Vagina (tissue), 2 donors: ENCODE results near the gene SMPD3. TPM values are rescaled to one million over a fixed set of nuclear protein-coding genes. Genes with fewer than 3 reads are reported as not detected.
A peak's percentile ranks its signal among the peaks of the same experiment; 100 is the strongest.

Experiments
- DNase-seq, 2 donors: peaks; one replicate each; pipeline ENCODE4 v3.0.0-alpha.2; 2017; ENCODE audit errors: extremely low spot score in 2 of 2
- H3K27ac ChIP-seq: fragments of 200-600 bp; sonication (generic); one replicate; pipeline ENCODE4 v1.5.1; 2019
- H3K27me3 ChIP-seq: fragments of 200-600 bp; sonication (generic); one replicate; pipeline ENCODE4 v1.5.1; 2019
- H3K36me3 ChIP-seq, 2 donors: fragments of 200-600 bp; sonication (generic); one replicate each; pipeline ENCODE4 v1.5.1; 2017 to 2019
- H3K4me1 ChIP-seq: fragments of 200-600 bp; sonication (generic); one replicate; pipeline ENCODE4 v1.5.1; 2019
- H3K4me3 ChIP-seq, 2 donors: fragments of 200-600 bp; sonication (generic); 1 replicate in 1 of 2; 2 replicates in 1 of 2; pipeline ENCODE4 v1.5.1; 2016 to 2019
- H3K9me3 ChIP-seq: fragments of 200-600 bp; sonication (generic); one replicate; pipeline ENCODE4 v1.5.1; 2019
- POLR2A ChIP-seq, 2 donors: fragments of 450-650 bp; IDR thresholded peaks; one replicate each; pipeline ENCODE4 v1.6.1; 2017; ENCODE audit warnings: antibody characterized with exemption in 2 of 2, mild to moderate bottlenecking in 2 of 2, moderate library complexity in 2 of 2
- POLR2AphosphoS5 ChIP-seq, 2 donors: sonication (generic); formaldehyde crosslinking; IDR thresholded peaks; one replicate each; pipeline ENCODE4 v1.9.0; 2017; ENCODE audit warnings: antibody characterized with exemption in 2 of 2, mild to moderate bottlenecking in 2 of 2, low read depth in 1 of 2; ENCODE audit not compliant: insufficient read depth in 1 of 2
- intact Hi-C: fragments of 100-400 bp; cut with DNase I; formaldehyde crosslinking; loops from one replicate; pipeline ENCODE4 v1.15.1; 2023
- total RNA-seq: library from RNA; depleted of rRNA; stranded (reverse); fragments of >200 nt; gene quantifications from one replicate; pipeline ENCODE4 v1.2.3, GENCODE V29; 2016
- TF ChIP-seq, protein P1 (sequence below), 3 experiments: fragments of 450-650 bp in 2 of 3; fragments of 200-600 bp in 1 of 3; sonication (generic) in 1 of 3; IDR thresholded peaks; one replicate each; pipeline ENCODE4 v1.5.1; 2017 to 2019; ENCODE audit warnings: antibody characterized with exemption in 3 of 3, mild to moderate bottlenecking in 2 of 3, moderate library complexity in 2 of 3

Gene SMPD3
- total RNA-seq, 1 donor from 2014 or later: 3.4 TPM

DNA sequence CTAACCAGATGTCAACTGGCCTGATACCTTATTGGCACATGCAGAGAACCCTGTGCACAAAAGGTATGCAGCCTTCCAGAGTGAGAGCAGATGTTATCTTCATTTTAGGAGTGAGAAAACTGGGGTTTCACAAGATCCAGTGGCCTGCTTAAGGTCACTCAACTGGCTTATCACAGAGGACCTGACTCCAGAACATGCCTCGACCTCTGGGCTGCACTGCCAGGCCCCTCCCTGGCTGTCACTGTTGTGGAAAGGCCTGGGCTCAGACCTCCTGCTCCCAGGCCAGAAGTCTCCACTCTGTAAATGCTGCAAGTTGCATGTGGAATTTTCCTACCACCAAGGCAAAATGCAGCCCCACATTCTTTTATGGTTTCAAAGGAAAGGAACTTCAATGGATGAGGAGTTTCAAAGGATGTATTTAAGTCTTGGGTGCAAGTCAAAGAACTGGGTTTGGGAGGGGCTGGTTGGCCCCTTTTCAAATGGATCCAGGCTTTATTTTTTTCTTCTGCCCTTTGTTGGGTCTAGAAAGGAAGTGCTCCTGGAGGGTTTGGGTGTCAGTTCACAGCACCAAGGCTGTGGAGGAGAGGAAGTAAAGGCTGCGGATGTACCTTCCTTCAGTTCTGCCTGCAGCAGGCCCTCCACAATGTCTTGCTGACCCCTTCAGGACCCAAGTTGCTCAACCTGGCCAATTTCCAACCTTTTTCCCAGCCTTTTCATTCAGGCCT, 30.4 kb upstream of the SMPD3 start:
- no peaks in the 10 kb centered on the region for H3K27me3 ChIP-seq
- TF ChIP-seq POLR2AphosphoS5 (IDR thresholded peaks at IDR 0.05; ENCODE audit: insufficient read depth in 1 of 2, low read depth in 1 of 2) (no peak), POLR2A (IDR thresholded peaks at IDR 0.05) (no peak)
- no peak overlapping the region for H3K4me3 ChIP-seq
- no peak overlapping the region for H3K27ac ChIP-seq
- H3K4me1 ChIP-seq: peaks cover 1% of the 10 kb centered on the region
- no peaks in the 10 kb centered on the region for H3K9me3 ChIP-seq
- DNase-seq: no peak
- H3K36me3 ChIP-seq: no peaks in the 10 kb centered on the region
- intact Hi-C loops: no loop called here

DNA sequence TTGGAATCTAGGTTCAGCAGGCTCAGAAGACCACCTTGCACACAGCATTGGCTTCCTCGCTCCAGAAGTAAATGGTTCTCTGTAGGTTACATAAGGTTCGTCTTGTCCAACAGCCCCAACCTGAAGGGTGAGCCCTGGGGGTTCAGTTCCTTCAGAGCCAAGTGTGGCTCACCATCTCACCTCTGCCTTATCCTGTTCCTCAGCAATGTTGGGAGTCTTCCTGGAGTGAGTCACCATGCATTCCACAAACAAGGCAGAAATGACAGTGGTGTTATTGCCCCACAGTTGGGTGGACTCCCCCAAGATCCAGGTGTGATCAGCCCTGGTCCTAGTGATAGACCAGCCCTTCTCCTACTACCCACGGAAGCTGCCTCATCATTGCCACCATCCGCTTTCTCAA, 26.8 kb upstream of the SMPD3 start:
- TF ChIP-seq, protein P1, sequence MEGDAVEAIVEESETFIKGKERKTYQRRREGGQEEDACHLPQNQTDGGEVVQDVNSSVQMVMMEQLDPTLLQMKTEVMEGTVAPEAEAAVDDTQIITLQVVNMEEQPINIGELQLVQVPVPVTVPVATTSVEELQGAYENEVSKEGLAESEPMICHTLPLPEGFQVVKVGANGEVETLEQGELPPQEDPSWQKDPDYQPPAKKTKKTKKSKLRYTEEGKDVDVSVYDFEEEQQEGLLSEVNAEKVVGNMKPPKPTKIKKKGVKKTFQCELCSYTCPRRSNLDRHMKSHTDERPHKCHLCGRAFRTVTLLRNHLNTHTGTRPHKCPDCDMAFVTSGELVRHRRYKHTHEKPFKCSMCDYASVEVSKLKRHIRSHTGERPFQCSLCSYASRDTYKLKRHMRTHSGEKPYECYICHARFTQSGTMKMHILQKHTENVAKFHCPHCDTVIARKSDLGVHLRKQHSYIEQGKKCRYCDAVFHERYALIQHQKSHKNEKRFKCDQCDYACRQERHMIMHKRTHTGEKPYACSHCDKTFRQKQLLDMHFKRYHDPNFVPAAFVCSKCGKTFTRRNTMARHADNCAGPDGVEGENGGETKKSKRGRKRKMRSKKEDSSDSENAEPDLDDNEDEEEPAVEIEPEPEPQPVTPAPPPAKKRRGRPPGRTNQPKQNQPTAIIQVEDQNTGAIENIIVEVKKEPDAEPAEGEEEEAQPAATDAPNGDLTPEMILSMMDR (IDR thresholded peaks at IDR 0.05): no peak
- TF ChIP-seq POLR2AphosphoS5 (IDR thresholded peaks at IDR 0.05; ENCODE audit: insufficient read depth in 1 of 2, low read depth in 1 of 2) (no peak), POLR2A (IDR thresholded peaks at IDR 0.05) (no peak)
- no peak overlapping the region for H3K27ac ChIP-seq
- DNase-seq: no peak

DNA sequence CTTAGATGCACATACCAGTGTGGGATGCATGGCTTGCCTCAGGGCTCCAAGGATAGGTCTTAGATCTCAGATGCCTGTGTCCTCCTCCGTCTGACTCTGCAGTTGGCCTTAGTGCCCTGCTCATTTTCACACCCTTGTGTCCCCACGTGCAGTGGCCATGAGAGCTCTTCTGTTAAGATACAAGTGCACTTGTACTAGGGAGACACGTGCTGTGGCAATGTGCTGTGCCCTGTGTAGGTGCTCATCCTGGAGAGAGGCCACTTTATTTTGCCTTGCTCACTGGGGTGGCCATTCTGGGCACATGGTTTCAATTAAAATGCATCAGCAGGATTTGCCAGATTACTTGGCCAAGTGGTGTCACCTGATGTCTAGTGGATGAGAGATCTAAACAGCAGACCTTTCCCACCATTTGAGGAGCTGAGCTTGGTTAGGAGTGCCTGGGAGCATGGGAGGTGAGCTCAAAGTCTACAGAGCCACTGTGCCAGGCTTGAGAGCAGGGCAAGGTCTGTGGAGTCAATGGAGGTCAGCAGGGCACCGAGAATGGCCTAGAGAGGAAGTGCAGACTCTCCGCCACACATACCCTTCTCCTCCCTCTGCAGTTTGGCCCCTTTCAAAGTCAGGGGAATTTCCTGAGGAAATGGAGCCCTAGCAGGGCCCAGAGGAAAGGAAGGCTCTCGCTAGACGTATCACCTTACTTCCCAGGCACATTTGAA, 25.2 kb upstream of the SMPD3 start:
- Histone ChIP-seq H3K27ac (no peak overlapping the region), H3K4me3 (no peak overlapping the region), H3K4me1 (peaks cover 14% of the 10 kb centered on the region), H3K27me3 (no peaks in the 10 kb centered on the region), H3K9me3 (no peaks in the 10 kb centered on the region), H3K36me3 (no peaks in the 10 kb centered on the region)
- no peak for DNase-seq
- intact Hi-C loops: no loop called here
- TF ChIP-seq POLR2A (IDR thresholded peaks at IDR 0.05) (no peak), POLR2AphosphoS5 (IDR thresholded peaks at IDR 0.05; ENCODE audit: insufficient read depth in 1 of 2, low read depth in 1 of 2) (no peak)
- TF ChIP-seq, protein P1 (IDR thresholded peaks at IDR 0.05): no peak

More for the DNA sequence above, 26.8 kb upstream of the SMPD3 start:
- no peak overlapping the region for H3K4me3 ChIP-seq
- H3K27me3 ChIP-seq: no peaks in the 10 kb centered on the region
- peaks cover 13% of the 10 kb centered on the region for H3K4me1 ChIP-seq
- H3K9me3 ChIP-seq: no peaks in the 10 kb centered on the region
- intact Hi-C loops: no loop called here
- no peaks in the 10 kb centered on the region for H3K36me3 ChIP-seq

DNA sequence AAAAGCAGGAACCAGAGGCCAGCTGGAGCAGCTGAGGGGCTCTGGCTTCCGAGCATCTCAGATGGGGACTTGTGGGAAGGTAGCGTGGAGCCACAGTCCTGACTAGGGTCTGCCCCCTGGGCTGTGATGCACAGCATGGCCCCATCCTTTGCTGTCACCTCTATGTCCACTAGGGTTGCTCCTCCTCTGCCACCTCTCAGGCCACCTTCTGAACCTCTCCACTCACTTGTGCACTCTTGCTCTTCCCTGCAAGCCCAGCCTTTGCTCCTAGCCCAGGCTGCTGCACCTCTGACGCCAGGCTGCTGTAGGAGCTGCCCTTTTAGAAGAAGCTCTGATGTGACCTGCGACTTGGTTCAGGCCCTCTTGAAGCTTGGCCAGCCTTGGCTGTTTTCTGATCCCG, 24.3 kb upstream of the SMPD3 start:
- no peak for DNase-seq

GRCh38 chr16:68470461-68471150, 22.3 kb upstream of the SMPD3 start:
- no peak overlapping the region for H3K4me3 ChIP-seq
- DNase-seq: no peak
- no peak for TF ChIP-seq POLR2A (IDR thresholded peaks at IDR 0.05)
- TF ChIP-seq, protein P1 (IDR thresholded peaks at IDR 0.05): no peak
- TF ChIP-seq POLR2AphosphoS5 (IDR thresholded peaks at IDR 0.05; ENCODE audit: insufficient read depth in 1 of 2, low read depth in 1 of 2): no peak
- peaks cover 14% of the 10 kb centered on the region for H3K4me1 ChIP-seq
- intact Hi-C loops: no loop called here
- H3K36me3 ChIP-seq: no peaks in the 10 kb centered on the region
- H3K27ac ChIP-seq: peak overlapping the region; percentile 26
- no peaks in the 10 kb centered on the region for H3K9me3 ChIP-seq
- no peaks in the 10 kb centered on the region for H3K27me3 ChIP-seq

More for the DNA sequence above, 24.3 kb upstream of the SMPD3 start:
- TF ChIP-seq, protein P1 (IDR thresholded peaks at IDR 0.05): no peak
- TF ChIP-seq POLR2AphosphoS5 (IDR thresholded peaks at IDR 0.05; ENCODE audit: insufficient read depth in 1 of 2, low read depth in 1 of 2): no peak
- no peak for TF ChIP-seq POLR2A (IDR thresholded peaks at IDR 0.05)
- peaks cover 14% of the 10 kb centered on the region for H3K4me1 ChIP-seq
- H3K9me3 ChIP-seq: no peaks in the 10 kb centered on the region
- H3K36me3 ChIP-seq: no peaks in the 10 kb centered on the region
- H3K27me3 ChIP-seq: no peaks in the 10 kb centered on the region
- H3K4me3 ChIP-seq: no peak overlapping the region
- intact Hi-C loops: no loop called here
- no peak overlapping the region for H3K27ac ChIP-seq
